Ascending aorta (tissue), 2 donors: ENCODE measurements around the gene PPP2R1B. TPM values are rescaled to one million over a fixed set of nuclear protein-coding genes. Genes with fewer than 3 reads are reported as not detected.

Experiments
- DNase-seq, 2 donors: peaks; one replicate each; pipeline ENCODE4 v3.0.0-alpha.2; 2019; ENCODE audit warnings: low spot score in 2 of 2
- H3K27ac ChIP-seq, 2 donors: fragments of 200-600 bp; sonication (generic); one replicate each; pipeline ENCODE4 v1.5.1; 2016 to 2017; ENCODE audit warnings: mild to moderate bottlenecking in 1 of 2
- H3K27me3 ChIP-seq: fragments of 200-600 bp; sonication (generic); one replicate; pipeline ENCODE4 v1.5.1; 2017
- H3K36me3 ChIP-seq, 2 donors: fragments of 200-600 bp; sonication (generic); one replicate each; pipeline ENCODE4 v1.5.1; 2016
- H3K4me1 ChIP-seq, 2 donors: fragments of 200-600 bp; sonication (generic); one replicate each; pipeline ENCODE4 v1.5.1; 2016 to 2017; ENCODE audit warnings: mild to moderate bottlenecking in 1 of 2
- H3K4me3 ChIP-seq, 2 donors: fragments of 200-600 bp; sonication (generic); one replicate each; pipeline ENCODE4 v1.5.1; 2016 to 2017; ENCODE audit warnings: mild to moderate bottlenecking in 1 of 2
- H3K9me3 ChIP-seq, 2 donors: fragments of 200-600 bp; sonication (generic); one replicate each; pipeline ENCODE4 v1.5.1; 2016
- intact Hi-C: fragments of 100-400 bp; cut with DNase I; formaldehyde crosslinking; loops from one replicate; pipeline ENCODE4 v1.15.1; 2023
- total RNA-seq: library from RNA; depleted of rRNA; stranded (reverse); fragments of >200 nt; gene quantifications from one replicate; pipeline ENCODE4 v1.1.0, GENCODE V29; 2016
- TF ChIP-seq, protein P1 (sequence below), 3 experiments: fragments of 200-600 bp in 2 of 3; fragments of 450-650 bp in 1 of 3; sonication (generic) in 2 of 3; IDR thresholded peaks; one replicate each; pipeline ENCODE4 v1.5.1; 2016 to 2019; ENCODE audit warnings: antibody characterized with exemption in 3 of 3, mild to moderate bottlenecking in 1 of 3, moderate library complexity in 1 of 3

Gene PPP2R1B
- total RNA-seq, 1 donor from 2014 or later = 7.7 TPM

DNA sequence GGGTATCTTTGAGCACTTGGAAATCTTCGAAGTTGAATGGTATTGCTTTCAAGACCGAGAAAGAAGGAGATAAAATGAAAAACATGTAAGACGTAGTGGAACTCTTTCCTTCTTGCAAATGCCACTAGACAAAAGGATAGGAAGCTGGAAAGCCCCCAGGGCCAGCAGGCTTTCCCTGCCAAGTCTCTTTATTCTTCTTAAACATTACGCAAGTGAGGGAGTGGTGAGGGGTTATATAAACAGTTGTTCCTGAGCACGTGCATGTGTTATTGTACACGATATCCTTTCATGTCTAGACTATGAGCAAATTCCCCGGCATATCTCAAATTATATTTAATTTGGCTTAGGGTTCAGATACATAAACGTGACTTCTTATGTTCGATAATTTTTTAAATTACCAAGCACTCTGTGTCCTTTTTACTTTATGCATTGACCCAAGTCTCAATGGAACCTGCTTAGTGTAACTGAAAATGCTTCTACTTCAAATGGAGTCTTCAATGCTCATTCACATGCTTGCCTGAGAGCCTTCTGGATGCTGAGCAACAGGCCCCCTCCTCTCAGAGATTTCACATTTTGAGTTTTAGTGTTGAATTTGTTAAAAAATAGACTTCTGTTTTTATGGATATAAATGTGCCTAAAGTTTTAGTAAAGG lies 59.0 kb downstream of the PPP2R1B start:
- H3K27ac ChIP-seq = peak overlapping the region in 1 of 2 donors; percentile 18
- DNase-seq = no peak
- H3K36me3 ChIP-seq = peaks cover 12 to 51% of the 10 kb centered on the region in 2 donors
- intact Hi-C loops = loop anchor here (10.0 kb wide), 1 partner anchor 612 kb away; no protein-coding TSS in a partner anchor
- H3K4me3 ChIP-seq = no peak overlapping the region
- no peaks in the 10 kb centered on the region for H3K27me3 ChIP-seq
- TF ChIP-seq, protein P1, sequence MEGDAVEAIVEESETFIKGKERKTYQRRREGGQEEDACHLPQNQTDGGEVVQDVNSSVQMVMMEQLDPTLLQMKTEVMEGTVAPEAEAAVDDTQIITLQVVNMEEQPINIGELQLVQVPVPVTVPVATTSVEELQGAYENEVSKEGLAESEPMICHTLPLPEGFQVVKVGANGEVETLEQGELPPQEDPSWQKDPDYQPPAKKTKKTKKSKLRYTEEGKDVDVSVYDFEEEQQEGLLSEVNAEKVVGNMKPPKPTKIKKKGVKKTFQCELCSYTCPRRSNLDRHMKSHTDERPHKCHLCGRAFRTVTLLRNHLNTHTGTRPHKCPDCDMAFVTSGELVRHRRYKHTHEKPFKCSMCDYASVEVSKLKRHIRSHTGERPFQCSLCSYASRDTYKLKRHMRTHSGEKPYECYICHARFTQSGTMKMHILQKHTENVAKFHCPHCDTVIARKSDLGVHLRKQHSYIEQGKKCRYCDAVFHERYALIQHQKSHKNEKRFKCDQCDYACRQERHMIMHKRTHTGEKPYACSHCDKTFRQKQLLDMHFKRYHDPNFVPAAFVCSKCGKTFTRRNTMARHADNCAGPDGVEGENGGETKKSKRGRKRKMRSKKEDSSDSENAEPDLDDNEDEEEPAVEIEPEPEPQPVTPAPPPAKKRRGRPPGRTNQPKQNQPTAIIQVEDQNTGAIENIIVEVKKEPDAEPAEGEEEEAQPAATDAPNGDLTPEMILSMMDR (IDR thresholded peaks at IDR 0.05) = no peak
- no peaks in the 10 kb centered on the region for H3K9me3 ChIP-seq
- no peaks in the 10 kb centered on the region for H3K4me1 ChIP-seq

DNA sequence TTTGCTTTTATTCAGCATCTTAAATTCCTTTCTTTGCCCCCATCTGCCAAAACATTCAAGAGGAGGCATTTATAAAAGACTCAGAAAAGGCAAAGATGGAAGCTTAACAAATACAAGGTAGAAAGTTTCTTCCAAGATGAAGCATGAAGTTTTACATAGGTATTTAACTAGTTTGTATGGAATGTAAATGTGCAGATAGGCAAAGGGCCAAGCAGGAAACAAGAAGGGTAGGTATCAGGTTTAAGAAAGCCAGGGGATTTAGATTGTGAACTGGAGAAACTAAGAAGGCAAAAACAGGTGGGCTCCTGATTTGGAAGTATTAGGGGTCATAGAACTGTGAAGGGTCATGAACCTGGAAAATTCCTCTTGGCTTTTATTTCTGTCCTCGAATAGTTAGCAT lies 62.6 kb downstream of the PPP2R1B start:
- TF ChIP-seq, protein P1 (IDR thresholded peaks at IDR 0.05) = no peak
- Histone ChIP-seq H3K27me3 (no peaks in the 10 kb centered on the region), H3K36me3 (peaks cover 8 to 42% of the 10 kb centered on the region in 2 donors), H3K4me3 (no peak overlapping the region), H3K4me1 (no peaks in the 10 kb centered on the region), H3K9me3 (no peaks in the 10 kb centered on the region), H3K27ac (no peak overlapping the region)
- no peak for DNase-seq
- intact Hi-C loops = loop anchor here (10.0 kb wide), 1 partner anchor 609 kb away; no protein-coding TSS in a partner anchor

DNA sequence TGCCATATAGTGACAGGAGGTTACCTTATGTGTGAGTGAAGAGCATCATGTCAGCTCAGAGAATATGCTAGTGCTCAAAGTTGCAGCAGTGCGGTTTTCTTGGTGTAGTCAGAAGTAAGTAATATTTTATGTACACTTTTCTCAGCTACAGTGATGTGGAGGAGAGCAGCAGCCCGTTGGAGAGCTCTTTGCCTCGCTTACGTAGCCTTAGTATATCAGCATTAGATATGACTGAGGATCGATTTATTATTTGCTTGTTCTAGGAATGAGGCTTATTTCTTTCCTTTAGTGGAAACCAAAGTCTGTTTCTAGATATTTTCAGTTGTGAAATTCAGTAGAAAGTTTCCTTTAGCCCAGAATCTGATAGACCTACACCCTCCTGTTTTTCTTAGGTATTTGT lies 63.6 kb downstream of the PPP2R1B start:
- Histone ChIP-seq H3K4me3 (no peak overlapping the region), H3K9me3 (no peaks in the 10 kb centered on the region), H3K4me1 (no peaks in the 10 kb centered on the region), H3K27ac (no peak overlapping the region), H3K27me3 (no peaks in the 10 kb centered on the region), H3K36me3 (peaks cover 8 to 42% of the 10 kb centered on the region in 2 donors)
- DNase-seq = no peak
- TF ChIP-seq, protein P1 (IDR thresholded peaks at IDR 0.05) = no peak
- intact Hi-C loops = loop anchor here (10.0 kb wide), 1 partner anchor 608 kb away; no protein-coding TSS in a partner anchor

DNA sequence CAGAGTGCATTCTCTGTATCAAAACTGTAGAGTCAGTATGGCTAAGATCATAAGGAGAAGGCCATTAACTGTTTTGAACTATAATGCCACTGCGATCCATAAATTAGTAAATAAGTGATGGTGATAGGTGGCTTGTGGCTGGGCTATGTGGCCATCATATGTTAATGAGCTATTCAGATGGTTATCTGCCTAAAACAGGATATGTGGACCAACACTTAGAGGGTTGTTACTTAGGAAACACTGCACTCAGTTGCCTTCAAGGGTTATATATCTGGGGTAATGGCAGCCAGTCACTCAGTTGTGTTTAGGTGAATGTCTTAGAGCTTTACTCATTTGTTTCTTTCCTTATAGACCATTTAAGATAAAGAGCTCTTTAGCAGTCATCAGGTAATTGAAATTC lies 66.0 kb downstream of the PPP2R1B start:
- intact Hi-C loops = loop anchor here (10.0 kb wide), 1 partner anchor 605 kb away; no protein-coding TSS in a partner anchor
- Histone ChIP-seq H3K4me1 (no peaks in the 10 kb centered on the region), H3K27ac (no peak overlapping the region), H3K9me3 (no peaks in the 10 kb centered on the region), H3K27me3 (no peaks in the 10 kb centered on the region), H3K36me3 (peaks cover 8 to 33% of the 10 kb centered on the region in 2 donors), H3K4me3 (no peak overlapping the region)
- TF ChIP-seq, protein P1 (IDR thresholded peaks at IDR 0.05) = no peak
- DNase-seq = no peak

DNA sequence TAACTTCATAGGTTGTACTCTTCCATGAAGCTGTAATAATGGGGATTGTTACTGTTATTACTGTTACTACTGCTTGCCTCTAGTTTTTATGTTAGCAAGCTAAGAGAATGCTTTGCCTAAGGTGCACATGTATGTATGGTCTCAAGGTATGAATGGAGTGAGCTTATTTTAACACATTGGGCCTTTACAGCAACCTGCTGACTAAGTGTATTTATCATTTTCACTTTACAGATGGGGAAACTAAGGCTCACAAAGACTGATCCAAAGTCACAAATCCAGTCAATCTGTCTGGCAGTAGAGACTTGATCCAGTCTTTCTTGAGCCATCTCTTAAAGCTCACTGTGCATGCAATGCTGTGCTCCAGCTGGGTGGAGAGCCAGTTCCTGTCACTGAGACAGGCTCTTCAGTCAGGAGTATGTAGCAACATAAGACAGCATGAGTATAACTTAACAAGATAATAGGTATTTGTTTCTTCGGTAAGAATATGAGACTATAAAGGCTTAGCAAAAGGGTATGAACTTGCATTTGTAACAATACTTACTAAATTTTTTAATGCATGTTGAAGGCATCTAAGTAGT lies 66.5 kb downstream of the PPP2R1B start:
- TF ChIP-seq, protein P1 (IDR thresholded peaks at IDR 0.05) = no peak
- DNase-seq = no peak
- intact Hi-C loops = loop anchor here (10.0 kb wide), 1 partner anchor 605 kb away; no protein-coding TSS in a partner anchor

More for the DNA sequence above, 66.5 kb downstream of the PPP2R1B start:
- Histone ChIP-seq H3K4me3 (no peak overlapping the region), H3K27ac (no peak overlapping the region), H3K36me3 (peaks cover 8 to 28% of the 10 kb centered on the region in 2 donors), H3K27me3 (no peaks in the 10 kb centered on the region), H3K9me3 (no peaks in the 10 kb centered on the region), H3K4me1 (no peaks in the 10 kb centered on the region)
